HL-60 (cell line): ENCODE measurements around the gene PDSS2.

Experiments
- CTCF ChIP-seq: IDR thresholded peaks from one replicate; pipeline ENCODE4 v1.5.1; 2011; ENCODE audit warnings: low read length, control low read depth, inconsistent platforms; ENCODE audit not compliant: insufficient read depth
- POLR2AphosphoS5 ChIP-seq: IDR thresholded peaks from 2 replicates; pipeline ENCODE4 v1.6.1; 2012; ENCODE audit warnings: low read depth
- REST ChIP-seq: IDR thresholded peaks from 2 replicates; pipeline ENCODE4 v1.6.1; 2012; ENCODE audit warnings: low read depth; ENCODE audit not compliant: insufficient replicate concordance

- TF ChIP-seq CTCF (peak; percentile 67), POLR2AphosphoS5 (no peak; the same call in 1 of the 2 replicates), REST (no peak)
Measured at GRCh38 chr6:107114213-107114925, 345.0 kb downstream of the PDSS2 start.
